Activated CD4-positive, alpha-beta T cell treated with anti-CD3 and anti-CD28 coated beads, Interleukin-2, amount 10 ng/mL, durations not matched to agents 24 days and 14 days (primary cell): ENCODE data around the gene KRTAP10-2. TPM values are rescaled to one million over a fixed set of nuclear protein-coding genes. Genes with fewer than 3 reads are reported as not detected.

Experiments used
- DNase-seq: peaks from one replicate; pipeline ENCODE4 v3.0.0; 2022
- H3K27ac Mint-ChIP-seq: one replicate; pipeline ENCODE4 v1.8.0; 2022; ENCODE audit warnings: mild to moderate bottlenecking, mixed read lengths
- H3K27me3 Mint-ChIP-seq: one replicate; pipeline ENCODE4 v1.8.0; 2022; ENCODE audit warnings: mixed read lengths
- H3K36me3 Mint-ChIP-seq: one replicate; pipeline ENCODE4 v1.8.0; 2022; ENCODE audit warnings: low read depth, mild to moderate bottlenecking, mixed read lengths
- H3K4me1 Mint-ChIP-seq: one replicate; pipeline ENCODE4 v1.8.0; 2021; ENCODE audit warnings: mixed read lengths
- H3K4me3 Mint-ChIP-seq: one replicate; pipeline ENCODE4 v1.8.0; 2022; ENCODE audit warnings: mild to moderate bottlenecking, moderate library complexity, mixed read lengths
- H3K9me3 Mint-ChIP-seq: one replicate; pipeline ENCODE4 v1.8.0; 2021; ENCODE audit warnings: mixed read lengths
- intact Hi-C: fragments of 100-400 bp; cut with micrococcal nuclease; formaldehyde crosslinking; loops from one replicate; pipeline ENCODE4 v1.15.1; 2023
- total RNA-seq: library from RNA; stranded (reverse); gene quantifications from 2 replicates; pipeline ENCODE4 v1.2.3, GENCODE V29; 2022

KRTAP10-2 gene
- total RNA-seq, 1 donor from 2014 or later, result not detected

- H3K4me3 Mint-ChIP-seq, result no peak overlapping the region
- H3K9me3 Mint-ChIP-seq, result peaks cover 19% of the 10 kb centered on the region
- intact Hi-C loops, result no loop called here
- no peak for DNase-seq
- peaks cover 1% of the 10 kb centered on the region for H3K27me3 Mint-ChIP-seq
- no peak overlapping the region for H3K27ac Mint-ChIP-seq
- peaks cover 18% of the 10 kb centered on the region for H3K36me3 Mint-ChIP-seq
- H3K4me1 Mint-ChIP-seq, result peaks cover 13% of the 10 kb centered on the region
Observed at GRCh38 chr21:44549525-44550211, 1.6 kb downstream of the KRTAP10-2 start.

- Mint-ChIP-seq H3K36me3 (peaks cover 18% of the 10 kb centered on the region), H3K4me3 (no peak overlapping the region), H3K9me3 (peaks cover 19% of the 10 kb centered on the region), H3K27me3 (no peaks in the 10 kb centered on the region), H3K27ac (no peak overlapping the region), H3K4me1 (peaks cover 13% of the 10 kb centered on the region)
- intact Hi-C loops, result no loop called here
- no peak for DNase-seq
Observed at GRCh38 chr21:44548922-44549321, 2.4 kb downstream of the KRTAP10-2 start.

GRCh38 chr21:44548381-44548780 is 2.9 kb downstream of the KRTAP10-2 start:
- intact Hi-C loops, result no loop called here
- no peak overlapping the region for H3K4me3 Mint-ChIP-seq
- no peaks in the 10 kb centered on the region for H3K27me3 Mint-ChIP-seq
- DNase-seq, result no peak
- peaks cover 18% of the 10 kb centered on the region for H3K36me3 Mint-ChIP-seq
- H3K4me1 Mint-ChIP-seq, result peaks cover 13% of the 10 kb centered on the region
- peaks cover 19% of the 10 kb centered on the region for H3K9me3 Mint-ChIP-seq
- H3K27ac Mint-ChIP-seq, result no peak overlapping the region

DNA sequence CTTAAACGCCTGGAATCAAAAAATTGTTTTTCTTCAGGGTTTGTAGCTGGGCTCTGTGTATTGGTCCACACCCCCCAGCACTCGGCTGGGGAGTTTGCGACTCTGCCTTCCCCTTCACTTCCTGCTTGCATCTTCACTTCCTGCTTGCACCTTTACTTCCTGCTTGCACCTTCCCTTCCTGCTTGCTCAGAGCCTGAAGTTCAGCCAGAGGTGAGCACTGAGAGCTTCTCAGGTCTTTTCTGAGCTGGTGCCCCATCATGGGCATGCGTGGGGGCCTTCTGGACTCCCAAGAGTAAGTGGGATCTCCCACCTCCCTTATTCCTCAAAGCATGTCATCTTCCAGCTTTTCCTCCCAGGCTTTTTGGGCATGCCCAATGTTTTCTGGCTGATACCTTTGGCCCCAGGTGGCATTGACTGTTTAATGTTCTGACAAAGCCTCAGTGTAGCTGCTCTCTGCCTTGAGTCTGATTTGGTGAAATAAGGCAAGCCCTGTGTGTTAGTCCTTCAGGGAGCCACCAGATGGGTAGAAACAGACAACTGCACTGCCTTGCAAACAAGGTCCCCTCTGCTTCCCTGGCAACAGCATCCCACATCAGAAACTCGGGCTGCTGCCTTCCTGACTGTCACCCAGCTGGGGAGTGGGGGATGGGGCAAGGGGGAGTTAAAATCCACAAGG is 3.5 kb downstream of the KRTAP10-2 start:
- intact Hi-C loops, result no loop called here
- peaks cover 13% of the 10 kb centered on the region for H3K4me1 Mint-ChIP-seq
- peaks cover 18% of the 10 kb centered on the region for H3K36me3 Mint-ChIP-seq
- no peaks in the 10 kb centered on the region for H3K27me3 Mint-ChIP-seq
- peak overlapping the region; percentile 60 for H3K4me3 Mint-ChIP-seq
- H3K27ac Mint-ChIP-seq, result peak overlapping the region; percentile 80
- peak; percentile 64 for DNase-seq
- H3K9me3 Mint-ChIP-seq, result peaks cover 19% of the 10 kb centered on the region

- no peak overlapping the region for H3K27ac Mint-ChIP-seq
- peaks cover 19% of the 10 kb centered on the region for H3K9me3 Mint-ChIP-seq
- H3K27me3 Mint-ChIP-seq, result no peaks in the 10 kb centered on the region
- H3K36me3 Mint-ChIP-seq, result peaks cover 18% of the 10 kb centered on the region
- no peak for DNase-seq
- intact Hi-C loops, result no loop called here
- peaks cover 13% of the 10 kb centered on the region for H3K4me1 Mint-ChIP-seq
- no peak overlapping the region for H3K4me3 Mint-ChIP-seq
Observed at GRCh38 chr21:44544566-44544965, 6.7 kb downstream of the KRTAP10-2 start.

DNA sequence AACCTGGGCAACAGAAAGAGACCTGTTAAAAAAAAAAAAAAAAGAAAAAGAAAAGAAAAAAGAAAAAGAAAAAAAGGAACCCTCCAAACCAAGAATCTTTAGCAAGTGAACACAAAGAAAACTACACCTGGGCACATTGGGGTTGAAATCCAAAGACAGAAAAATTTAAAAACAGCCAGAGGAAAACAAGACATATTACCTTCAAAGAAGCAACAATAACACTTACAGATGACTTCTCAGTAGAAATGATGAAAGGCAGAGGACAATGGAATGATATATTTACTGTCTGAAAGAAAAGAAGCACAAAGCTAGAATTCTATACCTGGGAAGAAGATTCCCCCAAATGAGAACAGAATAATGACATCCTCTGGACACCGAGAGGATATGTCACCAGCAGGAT is 8.6 kb downstream of the KRTAP10-2 start:
- Mint-ChIP-seq H3K27me3 (no peaks in the 10 kb centered on the region), H3K27ac (no peak overlapping the region), H3K4me1 (peaks cover 9% of the 10 kb centered on the region), H3K9me3 (peaks cover 17% of the 10 kb centered on the region), H3K4me3 (no peak overlapping the region), H3K36me3 (peaks cover 17% of the 10 kb centered on the region)
- intact Hi-C loops, result no loop called here
- no peak for DNase-seq

- Mint-ChIP-seq H3K27ac (no peak overlapping the region), H3K4me1 (no peaks in the 10 kb centered on the region), H3K27me3 (peaks cover 2% of the 10 kb centered on the region), H3K36me3 (peaks cover 4% of the 10 kb centered on the region), H3K4me3 (no peak overlapping the region), H3K9me3 (peaks cover 4% of the 10 kb centered on the region)
- intact Hi-C loops, result no loop called here
- DNase-seq, result no peak
Observed at GRCh38 chr21:44540741-44541288, 10.5 kb downstream of the KRTAP10-2 start.

- no peak within 1 kb of the TSS for H3K27ac Mint-ChIP-seq
- H3K36me3 Mint-ChIP-seq, result no peaks in the 10 kb centered on the region
- no peaks in the 10 kb centered on the region for H3K4me1 Mint-ChIP-seq
- H3K27me3 Mint-ChIP-seq, result peaks cover 2% of the 10 kb centered on the region
- no peaks in the 10 kb centered on the region for H3K9me3 Mint-ChIP-seq
- H3K4me3 Mint-ChIP-seq, result no peak within 1 kb of the TSS
- intact Hi-C loops, result no loop called here
- no peak for DNase-seq
Observed at GRCh38 chr21:44539991-44540666, 11.2 kb downstream of the KRTAP10-2 start, which contains the start of gene KRTAP10-1. TSS of gene KRTAP10-1 (minus strand) at chr21:44540195. CDS start at chr21:44540150, 45 bp downstream.

DNA sequence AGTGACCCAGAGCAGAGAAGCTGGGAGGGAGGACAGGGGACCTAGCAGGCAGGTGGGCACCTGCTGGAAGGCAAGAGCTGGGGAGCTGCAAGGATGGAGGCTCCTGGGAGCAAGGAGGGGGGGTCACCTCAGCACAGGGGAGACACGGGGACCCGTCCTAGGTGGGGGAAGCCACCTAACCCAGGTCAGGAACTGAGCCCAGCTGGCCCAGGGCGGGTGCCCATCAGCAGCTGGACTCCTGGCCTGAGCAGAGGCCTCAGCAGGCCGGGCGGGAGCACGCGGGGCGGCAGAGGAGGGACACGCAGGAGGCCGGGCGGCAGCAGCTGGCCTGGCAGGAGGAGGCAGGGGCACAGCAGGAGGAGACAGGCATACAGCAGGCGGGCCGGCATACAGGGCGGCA is 12.3 kb downstream of the KRTAP10-2 start:
- peaks cover 6% of the 10 kb centered on the region for H3K9me3 Mint-ChIP-seq
- no peak for DNase-seq

DNA sequence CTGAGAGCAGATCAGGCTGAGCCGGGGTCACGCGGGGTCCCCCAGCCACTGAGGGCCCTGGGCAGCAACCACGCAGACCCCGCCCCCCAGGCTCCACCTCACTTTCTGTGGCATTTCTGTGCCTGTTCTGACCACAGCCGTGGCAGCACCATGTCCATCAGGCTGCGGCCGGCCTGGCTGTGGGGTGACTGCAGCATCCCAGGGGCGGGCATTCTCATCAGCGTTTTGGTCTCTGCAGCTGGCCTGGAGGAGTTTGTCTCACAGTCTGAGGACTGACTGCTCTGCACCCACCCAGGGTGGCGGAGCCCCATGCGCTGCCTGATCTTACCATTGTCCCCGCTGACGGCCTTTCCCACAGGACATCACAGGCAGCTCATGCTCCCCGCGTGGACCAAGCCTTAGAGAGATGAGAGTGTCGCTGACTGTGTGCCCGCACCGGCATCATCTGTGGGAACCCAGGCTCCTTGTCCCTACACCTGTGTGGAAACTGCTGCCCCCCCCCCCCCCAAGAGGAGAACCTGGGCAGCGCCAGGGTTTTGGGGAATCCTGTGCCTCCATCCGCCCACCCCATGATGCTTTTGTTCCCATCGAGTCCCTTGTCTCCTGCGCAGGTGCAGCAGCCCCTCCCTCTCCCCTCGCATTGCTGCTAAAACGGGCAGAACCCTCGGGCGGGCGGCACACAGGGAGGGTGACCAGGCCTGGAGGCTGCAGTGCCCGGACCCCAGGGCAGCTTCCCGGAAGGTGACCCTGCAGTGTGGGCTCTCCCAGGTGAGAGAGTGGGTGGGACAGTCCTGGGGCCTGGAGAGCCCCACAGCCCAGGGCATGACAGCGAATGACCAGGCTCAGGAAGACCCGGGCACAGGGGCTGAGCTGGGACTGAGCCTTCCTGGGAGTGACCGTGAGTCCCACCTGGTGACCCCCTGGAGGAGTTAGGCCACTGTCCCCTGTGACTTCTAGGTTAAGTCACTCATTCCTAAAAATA is 13.1 kb downstream of the KRTAP10-2 start:
- Mint-ChIP-seq H3K4me3 (no peak overlapping the region), H3K27ac (no peak overlapping the region), H3K4me1 (no peaks in the 10 kb centered on the region), H3K9me3 (peaks cover 6% of the 10 kb centered on the region), H3K36me3 (no peaks in the 10 kb centered on the region), H3K27me3 (peaks cover 5% of the 10 kb centered on the region)
- DNase-seq, result no peak
- intact Hi-C loops, result no loop called here

More for the DNA sequence above, 12.3 kb downstream of the KRTAP10-2 start:
- Mint-ChIP-seq H3K4me3 (no peak overlapping the region), H3K36me3 (no peaks in the 10 kb centered on the region), H3K4me1 (no peaks in the 10 kb centered on the region), H3K27ac (no peak overlapping the region), H3K27me3 (peaks cover 5% of the 10 kb centered on the region)
- intact Hi-C loops, result no loop called here

DNA sequence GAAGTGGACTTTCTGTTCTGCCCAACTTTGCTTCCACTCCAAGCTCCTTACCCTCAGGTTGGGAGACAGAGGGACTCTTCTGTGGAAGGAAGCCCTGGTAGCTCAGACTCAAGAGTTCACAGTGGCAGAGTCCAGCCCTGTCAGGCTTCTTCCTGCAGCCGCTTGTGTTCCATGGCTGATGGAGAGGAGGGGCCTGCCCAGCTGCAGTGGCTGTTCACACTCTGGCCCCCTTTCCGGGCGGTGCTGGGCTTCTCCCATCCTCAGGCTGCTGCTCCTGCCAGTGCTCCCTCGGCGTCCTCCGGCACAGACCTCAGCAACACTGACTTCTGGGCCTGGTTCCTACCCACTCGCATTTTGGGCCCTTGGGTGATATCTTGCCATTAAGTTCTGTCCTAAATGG is 15.3 kb downstream of the KRTAP10-2 start:
- H3K36me3 Mint-ChIP-seq, result no peaks in the 10 kb centered on the region
- peaks cover 6% of the 10 kb centered on the region for H3K9me3 Mint-ChIP-seq
- DNase-seq, result no peak
- no peak overlapping the region for H3K4me3 Mint-ChIP-seq
- H3K4me1 Mint-ChIP-seq, result no peaks in the 10 kb centered on the region
- no peak overlapping the region for H3K27ac Mint-ChIP-seq
- intact Hi-C loops, result no loop called here
- H3K27me3 Mint-ChIP-seq, result peaks cover 5% of the 10 kb centered on the region

- no peak for DNase-seq
- no peaks in the 10 kb centered on the region for H3K36me3 Mint-ChIP-seq
- intact Hi-C loops, result no loop called here
- H3K27ac Mint-ChIP-seq, result no peak overlapping the region
- peaks cover 5% of the 10 kb centered on the region for H3K27me3 Mint-ChIP-seq
- H3K4me3 Mint-ChIP-seq, result no peak overlapping the region
- no peaks in the 10 kb centered on the region for H3K4me1 Mint-ChIP-seq
- peaks cover 6% of the 10 kb centered on the region for H3K9me3 Mint-ChIP-seq
Observed at GRCh38 chr21:44534688-44535087, 16.6 kb downstream of the KRTAP10-2 start.
